SW480 (cell line): Measurements from ENCODE around the gene NLRP6.
A peak's percentile ranks its signal among the peaks of the same experiment; 100 is the strongest.
"Not testable (repeated sequence)": the region's sequence is repeated elsewhere in the genome, so short reads cannot be mapped to it uniquely, and the experiment has no call there.

Experiments
- DNase-seq: peaks from one replicate; pipeline ENCODE4 v3.0.0-alpha.2; 2016; ENCODE audit warnings: low spot score

NLRP6 gene

GRCh38 chr11:278001-278951 lies at the start of gene NLRP6:
TSS of gene NLRP6 (plus strand) at chr11:278407. CDS start at chr11:278570, 163 bp downstream.
- no peak for DNase-seq

- DNase-seq: no peak
Measured at GRCh38 chr11:230431-230830, 47.8 kb upstream of the NLRP6 start.

- no peak for DNase-seq
Measured at GRCh38 chr11:232783-233565, 45.2 kb upstream of the NLRP6 start.

- DNase-seq: no peak
Measured at GRCh38 chr11:235180-235579, 43.0 kb upstream of the NLRP6 start.

- DNase-seq: no peak
Measured at GRCh38 chr11:235609-235996, 42.6 kb upstream of the NLRP6 start.

GRCh38 chr11:235997-236773 lies 42.0 kb upstream of the NLRP6 start, which contains the start of gene SIRT3:
TSS of gene SIRT3 (minus strand) at chr11:236342. CDS start at chr11:236328, 14 bp downstream.
- DNase-seq: peak; percentile 90

GRCh38 chr11:236774-237767 lies 41.1 kb upstream of the NLRP6 start, which contains the start of gene PSMD13:
TSS of gene PSMD13 (plus strand) at chr11:236976. CDS start at chr11:237050, 74 bp downstream.
- DNase-seq: peak; percentile 82

GRCh38 chr11:238346-238745 lies 39.9 kb upstream of the NLRP6 start:
- DNase-seq: not testable (repeated sequence)

GRCh38 chr11:240315-240714 lies 37.9 kb upstream of the NLRP6 start:
- no peak for DNase-seq

- no peak for DNase-seq
Measured at GRCh38 chr11:241634-242033, 36.6 kb upstream of the NLRP6 start.

- no peak for DNase-seq
Measured at GRCh38 chr11:244376-244775, 33.8 kb upstream of the NLRP6 start.

- no peak for DNase-seq
Measured at GRCh38 chr11:249062-249461, 29.1 kb upstream of the NLRP6 start.

- DNase-seq: no peak
Measured at GRCh38 chr11:250274-250673, 27.9 kb upstream of the NLRP6 start.

- DNase-seq: no peak
Measured at GRCh38 chr11:250740-251299, 27.4 kb upstream of the NLRP6 start.

GRCh38 chr11:251550-251949 lies 26.7 kb upstream of the NLRP6 start:
- DNase-seq: no peak

- DNase-seq: no peak
Measured at GRCh38 chr11:252666-253065, 25.5 kb upstream of the NLRP6 start.

GRCh38 chr11:253160-253885 lies 24.9 kb upstream of the NLRP6 start:
- no peak for DNase-seq

GRCh38 chr11:253886-254270 lies 24.3 kb upstream of the NLRP6 start:
- DNase-seq: no peak

- no peak for DNase-seq
Measured at GRCh38 chr11:255176-255575, 23.0 kb upstream of the NLRP6 start.

GRCh38 chr11:255816-256215 lies 22.4 kb upstream of the NLRP6 start:
- no peak for DNase-seq
